ENCODE measurements around the gene GPC3.

Gene GPC3

GRCh38 chrX:133850399-133850798, 135.0 kb downstream of the GPC3 start:
- FAIRE-seq = no peak
- DNase-seq (ENCODE audit: low spot score) = no peak

- FAIRE-seq (no peak), DNase-seq (ENCODE audit: low spot score) (no peak)
Observed at GRCh38 chrX:133849676-133850075, 135.7 kb downstream of the GPC3 start.

GRCh38 chrX:133847340-133847994, 137.9 kb downstream of the GPC3 start:
- FAIRE-seq = no peak
- DNase-seq (ENCODE audit: low spot score) = no peak

GRCh38 chrX:133846311-133846710, 139.1 kb downstream of the GPC3 start:
- FAIRE-seq (no peak), DNase-seq (ENCODE audit: low spot score) (no peak)

GRCh38 chrX:133840415-133840814, 145.0 kb downstream of the GPC3 start:
- no peak for DNase-seq (ENCODE audit: low spot score)
- no peak for FAIRE-seq

- DNase-seq (ENCODE audit: low spot score) (peak; percentile 11), FAIRE-seq (no peak)
Observed at GRCh38 chrX:133838761-133839676, 146.4 kb downstream of the GPC3 start.

- no peak for FAIRE-seq
- no peak for DNase-seq (ENCODE audit: low spot score)
Observed at GRCh38 chrX:133837091-133837490, 148.3 kb downstream of the GPC3 start.

- no peak for FAIRE-seq
Observed at GRCh38 chrX:133836561-133836960, 148.8 kb downstream of the GPC3 start.

GRCh38 chrX:133834771-133835170, 150.6 kb downstream of the GPC3 start:
- FAIRE-seq = no peak
- DNase-seq (ENCODE audit: low spot score) = no peak

More at GRCh38 chrX:133836561-133836960, 148.8 kb downstream of the GPC3 start:
- no peak for DNase-seq (ENCODE audit: low spot score)

GRCh38 chrX:133819546-133819945, 165.8 kb downstream of the GPC3 start:
- DNase-seq (ENCODE audit: low spot score) (no peak), FAIRE-seq (no peak)

GRCh38 chrX:133818019-133818418, 167.4 kb downstream of the GPC3 start:
- FAIRE-seq (no peak), DNase-seq (ENCODE audit: low spot score) (no peak)

GRCh38 chrX:133815496-133815895, 169.9 kb downstream of the GPC3 start:
- DNase-seq (ENCODE audit: low spot score) (no peak), FAIRE-seq (no peak)

- FAIRE-seq (no peak), DNase-seq (ENCODE audit: low spot score) (no peak)
Observed at GRCh38 chrX:133813971-133814370, 171.4 kb downstream of the GPC3 start.

- DNase-seq (ENCODE audit: low spot score) = no peak
- FAIRE-seq = no peak
Observed at GRCh38 chrX:133812402-133812801, 173.0 kb downstream of the GPC3 start.

- no peak for FAIRE-seq
- DNase-seq (ENCODE audit: low spot score) = no peak
Observed at GRCh38 chrX:133810925-133811324, 174.5 kb downstream of the GPC3 start.

GRCh38 chrX:133804072-133804471, 181.3 kb downstream of the GPC3 start:
- DNase-seq (ENCODE audit: low spot score) (no peak), FAIRE-seq (no peak)

GRCh38 chrX:133796282-133796681, 189.1 kb downstream of the GPC3 start:
- DNase-seq (ENCODE audit: low spot score) = no peak
- FAIRE-seq = no peak

- FAIRE-seq (no peak), DNase-seq (ENCODE audit: low spot score) (no peak)
Observed at GRCh38 chrX:133794126-133794525, 191.3 kb downstream of the GPC3 start.

- no peak for FAIRE-seq
- DNase-seq (ENCODE audit: low spot score) = no peak
Observed at GRCh38 chrX:133793626-133794025, 191.8 kb downstream of the GPC3 start.

GRCh38 chrX:133792198-133792953, 193.0 kb downstream of the GPC3 start:
- no peak for FAIRE-seq
- peak; percentile 43 for DNase-seq (ENCODE audit: low spot score)

GRCh38 chrX:133789829-133790228, 195.6 kb downstream of the GPC3 start:
- DNase-seq (ENCODE audit: low spot score) (no peak), FAIRE-seq (no peak)

GRCh38 chrX:133786382-133786781, 199.0 kb downstream of the GPC3 start:
- DNase-seq (ENCODE audit: low spot score) (no peak), FAIRE-seq (no peak)
